HepG2 (cell line): Measurements from ENCODE around the gene VCP. TPM values are rescaled to one million over a fixed set of nuclear protein-coding genes. Genes with fewer than 3 reads are reported as not detected.
A peak's percentile ranks its signal among the peaks of the same experiment; 100 is the strongest.

Experiments
- ELF3 ChIP-seq: IDR thresholded peaks from 2 replicates; pipeline ENCODE4 v1.6.1; 2016; ENCODE audit warnings: missing genetic modification reagents, missing compliant biosample characterization
- MAFF ChIP-seq: IDR thresholded peaks from 2 replicates; pipeline ENCODE4 v1.6.1; 2011; ENCODE audit warnings: low read depth, low read length, improper control_type of control experiment
- MEIS2 ChIP-seq: sonication (generic); formaldehyde crosslinking; IDR thresholded peaks from 2 replicates; pipeline ENCODE4 v1.9.0; 2021; ENCODE audit warnings: mild to moderate bottlenecking, missing genetic modification reagents
- MXD4 ChIP-seq: IDR thresholded peaks from 2 replicates; pipeline ENCODE4 v1.6.1; 2016; ENCODE audit warnings: mild to moderate bottlenecking, missing biosample characterization, missing genetic modification reagents
- NR2C2 ChIP-seq: sonication (generic); formaldehyde crosslinking; IDR thresholded peaks from 2 replicates; pipeline ENCODE4 v1.4.0; 2020; ENCODE audit warnings: missing genetic modification reagents, mild to moderate bottlenecking, moderate library complexity, borderline replicate concordance
- PLRG1 ChIP-seq: fragments of 450-650 bp; conservative IDR thresholded peaks from 2 replicates; pipeline ENCODE4 v1.6.1; 2016
- SOX5 ChIP-seq: IDR thresholded peaks from 2 replicates; pipeline ENCODE4 v1.6.1; 2016; ENCODE audit warnings: borderline replicate concordance
- SOX6 ChIP-seq, 2 experiments: fragments of 450-650 bp in 1 of 2; sonication (generic) in 1 of 2; formaldehyde crosslinking in 1 of 2; IDR thresholded peaks; 2 replicates each; pipeline versions ENCODE4 v1.4.0 to v1.6.1; 2017 to 2020; ENCODE audit warnings: antibody characterized with exemption in 1 of 2, mild to moderate bottlenecking in 1 of 2, missing genetic modification reagents in 1 of 2
- SSRP1 ChIP-seq: IDR thresholded peaks from 2 replicates; pipeline ENCODE4 v1.6.1; 2016; ENCODE audit warnings: control low read depth
- ZBTB34 ChIP-seq: sonication (generic); formaldehyde crosslinking; IDR thresholded peaks from 2 replicates; pipeline ENCODE4 v1.8.0; 2022; ENCODE audit warnings: mild to moderate bottlenecking, missing genetic modification reagents
- ZFP36L1 ChIP-seq: sonication (generic); formaldehyde crosslinking; IDR thresholded peaks from 2 replicates; pipeline ENCODE4 v1.8.0; 2022; ENCODE audit warnings: mild to moderate bottlenecking, missing genetic modification reagents, moderate library complexity
- ZNF710 ChIP-seq: sonication (generic); formaldehyde crosslinking; IDR thresholded peaks from 2 replicates; pipeline ENCODE4 v1.5.0; 2020; ENCODE audit warnings: mild to moderate bottlenecking, missing genetic modification reagents, borderline replicate concordance
- polyA plus RNA-seq, 8 experiments: library from polyadenylated mRNA; depleted of rRNA in 3 of 8; stranded (reverse) in 7 of 8; unstranded in 1 of 8; fragments of >200 nt; fragmentation: Illumina TruSeq in 4 of 8; extraction: Trizol in 4 of 8; gene quantifications; 2 replicates each; pipeline versions ENCODE4 v1.2.1 to v1.2.3, GENCODE V29; 2011 to 2016; ENCODE audit warnings: low read depth in 4 of 8, missing spikeins in 1 of 8, mixed read lengths in 1 of 8; ENCODE audit not compliant: insufficient read depth in 1 of 8
- total RNA-seq, 5 experiments: library from RNA; depleted of rRNA; stranded (reverse); fragments of >200 nt; fragmentation: Illumina TruSeq; extraction: Trizol; gene quantifications; 2 replicates each; pipeline ENCODE4 v1.2.3, GENCODE V29; 2016; ENCODE audit warnings: low read depth in 1 of 5
- TF ChIP-seq, protein P1 (sequence below), 2 experiments: sonication (generic) in 1 of 2; formaldehyde crosslinking in 1 of 2; IDR thresholded peaks; 2 replicates each; pipeline versions ENCODE4 v1.4.0 to v1.6.1; 2018 to 2020; ENCODE audit warnings: missing genetic modification reagents in 2 of 2, borderline replicate concordance in 1 of 2, low read depth in 1 of 2, mild to moderate bottlenecking in 1 of 2, missing biosample characterization in 1 of 2
- TF ChIP-seq, protein P2 (sequence below): sonication (generic); formaldehyde crosslinking; IDR thresholded peaks from 2 replicates; pipeline ENCODE4 v1.4.0; 2020; ENCODE audit warnings: low read depth, missing genetic modification reagents
- TF ChIP-seq, protein P3 (sequence below): sonication (generic); formaldehyde crosslinking; IDR thresholded peaks from 2 replicates; pipeline ENCODE4 v1.4.0; 2020; ENCODE audit warnings: missing genetic modification reagents, mild to moderate bottlenecking, borderline replicate concordance
- TF ChIP-seq, protein P4 (sequence below): sonication (generic); formaldehyde crosslinking; IDR thresholded peaks from 2 replicates; pipeline ENCODE4 v1.4.0; 2020; ENCODE audit warnings: missing genetic modification reagents

VCP gene
- total and polyA plus RNA-seq, 2 of the 13 experiments (the other 11 are each of a cell fraction or from before 2014, with no cell fraction given) = 143 to 391 TPM

DNA sequence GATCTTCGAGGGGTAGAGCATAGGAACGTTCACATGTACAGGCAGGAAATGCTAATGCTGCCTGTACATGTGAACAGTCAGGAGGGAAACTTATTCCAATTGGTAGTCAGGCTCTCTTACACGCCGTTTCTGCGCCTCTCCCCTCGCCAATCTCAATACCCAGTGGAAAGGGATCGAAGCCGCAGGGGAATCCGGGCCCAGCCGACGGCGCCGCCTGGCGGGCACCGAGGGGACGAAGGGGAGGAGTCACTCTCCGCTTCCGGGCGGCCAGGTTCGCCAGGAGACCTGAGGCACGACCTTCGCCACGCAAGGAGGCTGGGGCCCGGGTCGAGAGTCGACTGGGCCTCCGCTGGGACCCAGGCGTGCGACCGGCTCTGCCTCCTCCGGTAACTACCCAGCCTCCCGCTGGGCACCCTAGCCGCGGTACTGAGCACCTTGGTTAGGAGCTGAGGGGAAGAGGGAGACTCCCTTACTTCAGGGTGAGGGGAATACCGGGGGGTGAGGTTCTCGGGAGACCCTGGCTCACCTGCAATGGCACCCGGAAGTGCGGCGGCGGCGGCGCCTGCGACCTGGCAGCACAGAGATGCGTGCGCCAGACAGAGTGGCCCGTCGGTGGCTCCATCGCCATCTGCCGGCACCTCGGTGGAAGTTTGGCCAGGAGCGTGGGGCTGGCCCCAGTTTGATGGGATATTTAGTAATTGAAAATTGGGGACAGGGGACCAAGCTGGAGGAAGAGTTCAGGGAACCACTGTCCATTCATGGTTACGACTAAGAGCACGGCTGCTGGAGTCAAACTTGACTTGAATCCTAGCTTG is 23.8 kb upstream of the VCP start, which contains the start of gene PIGO (continued):
- TF ChIP-seq, protein P1, sequence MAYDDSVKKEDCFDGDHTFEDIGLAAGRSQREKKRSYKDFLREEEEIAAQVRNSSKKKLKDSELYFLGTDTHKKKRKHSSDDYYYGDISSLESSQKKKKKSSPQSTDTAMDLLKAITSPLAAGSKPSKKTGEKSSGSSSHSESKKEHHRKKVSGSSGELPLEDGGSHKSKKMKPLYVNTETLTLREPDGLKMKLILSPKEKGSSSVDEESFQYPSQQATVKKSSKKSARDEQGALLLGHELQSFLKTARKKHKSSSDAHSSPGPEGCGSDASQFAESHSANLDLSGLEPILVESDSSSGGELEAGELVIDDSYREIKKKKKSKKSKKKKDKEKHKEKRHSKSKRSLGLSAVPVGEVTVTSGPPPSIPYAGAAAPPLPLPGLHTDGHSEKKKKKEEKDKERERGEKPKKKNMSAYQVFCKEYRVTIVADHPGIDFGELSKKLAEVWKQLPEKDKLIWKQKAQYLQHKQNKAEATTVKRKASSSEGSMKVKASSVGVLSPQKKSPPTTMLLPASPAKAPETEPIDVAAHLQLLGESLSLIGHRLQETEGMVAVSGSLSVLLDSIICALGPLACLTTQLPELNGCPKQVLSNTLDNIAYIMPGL (CRISPR knock-in tag; IDR thresholded peaks at IDR 0.05; ENCODE audit: borderline replicate concordance in 1 of 2, low read depth in 1 of 2) = peak; percentile 98 to 99
- TF ChIP-seq SOX5 (CRISPR knock-in tag) (peak; percentile 18; the same call in 1 of the 2 replicates), MXD4 (CRISPR knock-in tag) (peak; percentile 93), ZFP36L1 (CRISPR knock-in tag) (no peak), SOX6 (IDR thresholded peaks at IDR 0.05) (no peak), SOX6 (CRISPR knock-in tag; IDR thresholded peaks at IDR 0.05) (peak; percentile 69), MEIS2 (CRISPR knock-in tag) (peak; percentile 73), ELF3 (peak; percentile 94), SSRP1 (CRISPR knock-in tag) (0 out of 2 replicates have a peak, but pooled peaks have one; percentile 41), MAFF (no peak), NR2C2 (CRISPR knock-in tag) (peak; percentile 95), ZBTB34 (CRISPR knock-in tag) (no peak; the same call in 1 of the 2 replicates), ZNF710 (CRISPR knock-in tag) (peak; percentile 79; the same call in 1 of the 2 replicates), PLRG1 (no peak)
- TF ChIP-seq, protein P2, sequence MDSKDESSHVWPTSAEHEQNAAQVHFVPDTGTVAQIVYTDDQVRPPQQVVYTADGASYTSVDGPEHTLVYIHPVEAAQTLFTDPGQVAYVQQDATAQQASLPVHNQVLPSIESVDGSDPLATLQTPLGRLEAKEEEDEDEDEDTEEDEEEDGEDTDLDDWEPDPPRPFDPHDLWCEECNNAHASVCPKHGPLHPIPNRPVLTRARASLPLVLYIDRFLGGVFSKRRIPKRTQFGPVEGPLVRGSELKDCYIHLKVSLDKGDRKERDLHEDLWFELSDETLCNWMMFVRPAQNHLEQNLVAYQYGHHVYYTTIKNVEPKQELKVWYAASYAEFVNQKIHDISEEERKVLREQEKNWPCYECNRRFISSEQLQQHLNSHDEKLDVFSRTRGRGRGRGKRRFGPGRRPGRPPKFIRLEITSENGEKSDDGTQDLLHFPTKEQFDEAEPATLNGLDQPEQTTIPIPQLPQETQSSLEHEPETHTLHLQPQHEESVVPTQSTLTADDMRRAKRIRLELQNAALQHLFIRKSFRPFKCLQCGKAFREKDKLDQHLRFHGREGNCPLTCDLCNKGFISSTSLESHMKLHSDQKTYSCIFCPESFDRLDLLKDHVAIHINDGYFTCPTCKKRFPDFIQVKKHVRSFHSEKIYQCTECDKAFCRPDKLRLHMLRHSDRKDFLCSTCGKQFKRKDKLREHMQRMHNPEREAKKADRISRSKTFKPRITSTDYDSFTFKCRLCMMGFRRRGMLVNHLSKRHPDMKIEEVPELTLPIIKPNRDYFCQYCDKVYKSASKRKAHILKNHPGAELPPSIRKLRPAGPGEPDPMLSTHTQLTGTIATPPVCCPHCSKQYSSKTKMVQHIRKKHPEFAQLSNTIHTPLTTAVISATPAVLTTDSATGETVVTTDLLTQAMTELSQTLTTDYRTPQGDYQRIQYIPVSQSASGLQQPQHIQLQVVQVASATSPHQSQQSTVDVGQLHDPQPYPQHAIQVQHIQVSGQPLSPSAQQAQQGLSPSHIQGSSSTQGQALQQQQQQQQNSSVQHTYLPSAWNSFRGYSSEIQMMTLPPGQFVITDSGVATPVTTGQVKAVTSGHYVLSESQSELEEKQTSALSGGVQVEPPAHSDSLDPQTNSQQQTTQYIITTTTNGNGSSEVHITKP (CRISPR knock-in tag) = peak; percentile 73; the same call in 1 of the 2 replicates
- TF ChIP-seq, protein P3, sequence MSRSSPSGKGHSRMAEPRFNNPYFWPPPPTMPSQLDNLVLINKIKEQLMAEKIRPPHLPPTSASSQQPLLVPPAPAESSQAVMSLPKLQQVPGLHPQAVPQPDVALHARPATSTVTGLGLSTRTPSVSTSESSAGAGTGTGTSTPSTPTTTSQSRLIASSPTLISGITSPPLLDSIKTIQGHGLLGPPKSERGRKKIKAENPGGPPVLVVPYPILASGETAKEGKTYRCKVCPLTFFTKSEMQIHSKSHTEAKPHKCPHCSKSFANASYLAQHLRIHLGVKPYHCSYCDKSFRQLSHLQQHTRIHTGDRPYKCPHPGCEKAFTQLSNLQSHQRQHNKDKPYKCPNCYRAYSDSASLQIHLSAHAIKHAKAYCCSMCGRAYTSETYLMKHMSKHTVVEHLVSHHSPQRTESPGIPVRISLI (CRISPR knock-in tag) = peak; percentile 71; the same call in 1 of the 2 replicates
- TF ChIP-seq, protein P4, sequence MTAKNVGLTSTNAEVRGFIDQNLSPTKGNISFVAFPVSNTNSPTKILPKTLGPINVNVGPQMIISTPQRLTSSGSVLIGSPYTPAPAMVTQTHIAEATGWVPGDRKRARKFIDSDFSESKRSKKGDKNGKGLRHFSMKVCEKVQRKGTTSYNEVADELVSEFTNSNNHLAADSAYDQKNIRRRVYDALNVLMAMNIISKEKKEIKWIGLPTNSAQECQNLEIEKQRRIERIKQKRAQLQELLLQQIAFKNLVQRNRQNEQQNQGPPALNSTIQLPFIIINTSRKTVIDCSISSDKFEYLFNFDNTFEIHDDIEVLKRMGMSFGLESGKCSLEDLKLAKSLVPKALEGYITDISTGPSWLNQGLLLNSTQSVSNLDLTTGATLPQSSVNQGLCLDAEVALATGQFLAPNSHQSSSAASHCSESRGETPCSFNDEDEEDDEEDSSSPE (CRISPR knock-in tag) = peak; percentile 69
